ENCODE data around the gene AS3MT. TPM values are rescaled to one million over a fixed set of nuclear protein-coding genes. Genes with fewer than 3 reads are reported as not detected.
"Not testable (repeated sequence)": the region's sequence is repeated elsewhere in the genome, so short reads cannot be mapped to it uniquely, and the experiment has no call there.

AS3MT gene
- total RNA-seq, 2 experiments from 2014 or later, result 0.48 to 0.60 TPM

GRCh38 chr10:102917314-102917961, 48.2 kb downstream of the AS3MT start:
- H3K27me3 Mint-ChIP-seq, result peaks cover 5% of the 10 kb centered on the region
- peaks cover 57% of the 10 kb centered on the region for H3K4me1 Mint-ChIP-seq
- DNase-seq, result peak; percentile 81
- H3K4me3 Mint-ChIP-seq, result peak overlapping the region; percentile 93
- H3K36me3 Mint-ChIP-seq (ENCODE audit: low read depth), result peaks cover 13% of the 10 kb centered on the region
- peaks cover 3% of the 10 kb centered on the region for H3K9me3 Mint-ChIP-seq
- POLR2A ChIA-PET, result interaction anchor here (0.7 to 0.8 kb wide), 3 partner anchors 63 to 1058 kb away, joined by 3 to 4 read pairs (median 3); partner anchors contain the start of gene BORCS7
- peak overlapping the region; percentile 94 for H3K27ac Mint-ChIP-seq
- CTCF ChIA-PET, result interaction anchor here (0.5 to 2.7 kb wide), 36 partner anchors 8 to 1608 kb away, joined by 3 to 32 read pairs (median 4); partner anchors contain the start of genes ARL3, CYP17A1 and INA

GRCh38 chr10:102917962-102918816, 48.9 kb downstream of the AS3MT start, which contains the start of gene CNNM2:
Gene CNNM2 (plus strand): TSS chr10:102918294. CDS start chr10:102918481, 187 bp downstream.
- H3K36me3 Mint-ChIP-seq (ENCODE audit: low read depth), result peaks cover 14% of the 10 kb centered on the region
- H3K27ac Mint-ChIP-seq, result peak within 1 kb of the TSS; percentile 94
- peaks cover 5% of the 10 kb centered on the region for H3K27me3 Mint-ChIP-seq
- peak within 1 kb of the TSS; percentile 93 for H3K4me3 Mint-ChIP-seq
- peak; percentile 100 for DNase-seq
- CTCF ChIA-PET, result interaction anchor here (0.5 to 2.7 kb wide), 32 partner anchors 8 to 1608 kb away, joined by 3 to 32 read pairs (median 4); partner anchors contain the start of genes ARL3, CYP17A1 and INA
- H3K4me1 Mint-ChIP-seq, result peaks cover 58% of the 10 kb centered on the region
- peaks cover 3% of the 10 kb centered on the region for H3K9me3 Mint-ChIP-seq
- POLR2A ChIA-PET, result interaction anchor here (0.7 to 0.9 kb wide), 4 partner anchors 64 to 1059 kb away, joined by 3 to 4 read pairs (median 3); partner anchors contain the start of gene BORCS7

- Mint-ChIP-seq H3K9me3 (peaks cover 3% of the 10 kb centered on the region), H3K4me3 (peak overlapping the region; percentile 93), H3K27me3 (peaks cover 2% of the 10 kb centered on the region), H3K36me3 (ENCODE audit: low read depth) (peaks cover 14% of the 10 kb centered on the region), H3K27ac (peak overlapping the region; percentile 65), H3K4me1 (peaks cover 60% of the 10 kb centered on the region)
- POLR2A ChIA-PET, result interaction anchor here (0.9 kb wide), 1 partner anchor 274 kb away, joined by 3 read pairs; no protein-coding TSS in a partner anchor
- peak; percentile 52 for DNase-seq
- CTCF ChIA-PET, result interaction anchor here (1.1 to 2.7 kb wide), 7 partner anchors 11 to 319 kb away, joined by 3 to 32 read pairs (median 5); partner anchors contain the start of gene ARL3
Measured at GRCh38 chr10:102918817-102919245, 49.6 kb downstream of the AS3MT start.

- CTCF ChIA-PET, result interaction anchor here (1.7 to 1.8 kb wide), 2 partner anchors 10 to 206 kb away, joined by 7 to 8 read pairs; partner anchors contain the start of gene ARL3
- H3K4me1 Mint-ChIP-seq, result peaks cover 59% of the 10 kb centered on the region
- H3K36me3 Mint-ChIP-seq (ENCODE audit: low read depth), result peaks cover 14% of the 10 kb centered on the region
- peaks cover 3% of the 10 kb centered on the region for H3K9me3 Mint-ChIP-seq
- H3K27me3 Mint-ChIP-seq, result peaks cover 2% of the 10 kb centered on the region
- peak overlapping the region; percentile 93 for H3K4me3 Mint-ChIP-seq
- POLR2A ChIA-PET, result interaction anchor here (0.5 kb wide), 1 partner anchor 322 kb away, joined by 3 read pairs; no protein-coding TSS in a partner anchor
- peak; percentile 22 for DNase-seq
- H3K27ac Mint-ChIP-seq, result peak overlapping the region; percentile 42
Measured at GRCh38 chr10:102919246-102919959, 50.1 kb downstream of the AS3MT start.

- no peaks in the 10 kb centered on the region for H3K9me3 Mint-ChIP-seq
- CTCF ChIA-PET, result interaction anchor here (0.6 kb wide), 1 partner anchor 570 kb away, joined by 3 read pairs; no protein-coding TSS in a partner anchor
- POLR2A ChIA-PET, result interaction anchor here (0.5 kb wide), 1 partner anchor 321 kb away, joined by 3 read pairs; no protein-coding TSS in a partner anchor
Measured at GRCh38 chr10:102919992-102920739, 50.9 kb downstream of the AS3MT start.

GRCh38 chr10:102923601-102924000, 54.3 kb downstream of the AS3MT start:
- DNase-seq, result no peak
- CTCF ChIA-PET, result interaction anchor here (1.2 kb wide), 1 partner anchor 14 kb away, joined by 4 read pairs; no protein-coding TSS in a partner anchor
- Mint-ChIP-seq H3K9me3 (no peaks in the 10 kb centered on the region), H3K27ac (no peak overlapping the region), H3K4me1 (peaks cover 46% of the 10 kb centered on the region), H3K27me3 (no peaks in the 10 kb centered on the region), H3K36me3 (ENCODE audit: low read depth) (peaks cover 18% of the 10 kb centered on the region), H3K4me3 (no peak overlapping the region)
- POLR2A ChIA-PET, result no interaction called here

More at GRCh38 chr10:102919992-102920739, 50.9 kb downstream of the AS3MT start:
- Mint-ChIP-seq H3K4me1 (peaks cover 52% of the 10 kb centered on the region), H3K27ac (peak overlapping the region; percentile 79), H3K27me3 (no peaks in the 10 kb centered on the region), H3K36me3 (ENCODE audit: low read depth) (peaks cover 12% of the 10 kb centered on the region), H3K4me3 (peak overlapping the region; percentile 93)
- no peak for DNase-seq

- H3K27me3 Mint-ChIP-seq, result no peaks in the 10 kb centered on the region
- POLR2A ChIA-PET, result no interaction called here
- peaks cover 20% of the 10 kb centered on the region for H3K4me1 Mint-ChIP-seq
- CTCF ChIA-PET, result interaction anchor here (1.8 kb wide), 1 partner anchor 10 kb away, joined by 9 read pairs; the partner anchor contains the start of gene CNNM2
- no peaks in the 10 kb centered on the region for H3K9me3 Mint-ChIP-seq
- H3K27ac Mint-ChIP-seq, result no peak overlapping the region
- no peak for DNase-seq
- no peak overlapping the region for H3K4me3 Mint-ChIP-seq
- peaks cover 13% of the 10 kb centered on the region for H3K36me3 Mint-ChIP-seq (ENCODE audit: low read depth)
Measured at GRCh38 chr10:102926842-102927241, 57.6 kb downstream of the AS3MT start.

GRCh38 chr10:102927311-102928010, 58.2 kb downstream of the AS3MT start:
- H3K36me3 Mint-ChIP-seq (ENCODE audit: low read depth), result peaks cover 12% of the 10 kb centered on the region
- CTCF ChIA-PET, result interaction anchor here (0.8 kb wide), 1 partner anchor 160 kb away, joined by 3 read pairs; no protein-coding TSS in a partner anchor
- H3K4me1 Mint-ChIP-seq, result peaks cover 15% of the 10 kb centered on the region
- no peak for DNase-seq
- peak overlapping the region; percentile 63 for H3K27ac Mint-ChIP-seq
- no peaks in the 10 kb centered on the region for H3K9me3 Mint-ChIP-seq
- POLR2A ChIA-PET, result no interaction called here
- no peak overlapping the region for H3K4me3 Mint-ChIP-seq
- H3K27me3 Mint-ChIP-seq, result no peaks in the 10 kb centered on the region

GRCh38 chr10:102928442-102928841, 59.2 kb downstream of the AS3MT start:
- H3K4me3 Mint-ChIP-seq, H3K27ac Mint-ChIP-seq, H3K27me3 Mint-ChIP-seq, DNase-seq, POLR2A ChIA-PET, H3K9me3 Mint-ChIP-seq: not testable (repeated sequence)
- CTCF ChIA-PET, result interaction anchor here (0.6 to 2.6 kb wide), 3 partner anchors 10 to 159 kb away, joined by 3 to 7 read pairs (median 4); partner anchors contain the start of gene CNNM2
- Mint-ChIP-seq H3K4me1 (peaks cover 13% of the 10 kb centered on the region), H3K36me3 (ENCODE audit: low read depth) (peaks cover 12% of the 10 kb centered on the region)

GRCh38 chr10:102930720-102931119, 61.5 kb downstream of the AS3MT start:
- peaks cover 10% of the 10 kb centered on the region for H3K36me3 Mint-ChIP-seq (ENCODE audit: low read depth)
- H3K9me3 Mint-ChIP-seq, result no peaks in the 10 kb centered on the region
- peaks cover 11% of the 10 kb centered on the region for H3K4me1 Mint-ChIP-seq
- H3K4me3 Mint-ChIP-seq, result no peak overlapping the region
- DNase-seq, result no peak
- POLR2A ChIA-PET, result no interaction called here
- CTCF ChIA-PET, result interaction anchor here (2.6 kb wide), 1 partner anchor 12 kb away, joined by 7 read pairs; the partner anchor contains the start of gene CNNM2
- no peak overlapping the region for H3K27ac Mint-ChIP-seq
- H3K27me3 Mint-ChIP-seq, result no peaks in the 10 kb centered on the region

GRCh38 chr10:102931643-102932042, 62.4 kb downstream of the AS3MT start:
- no peak for DNase-seq
- peaks cover 10% of the 10 kb centered on the region for H3K36me3 Mint-ChIP-seq (ENCODE audit: low read depth)
- no peak overlapping the region for H3K27ac Mint-ChIP-seq
- no peaks in the 10 kb centered on the region for H3K9me3 Mint-ChIP-seq
- H3K27me3 Mint-ChIP-seq, result no peaks in the 10 kb centered on the region
- POLR2A ChIA-PET, result no interaction called here
- CTCF ChIA-PET, result no interaction called here
- H3K4me3 Mint-ChIP-seq, result no peak overlapping the region
- peaks cover 20% of the 10 kb centered on the region for H3K4me1 Mint-ChIP-seq
